Right lung (tissue), 5 donors: Measurements from ENCODE around the gene POLR2J2. TPM values are rescaled to one million over a fixed set of nuclear protein-coding genes. Genes with fewer than 3 reads are reported as not detected.
"Not testable (repeated sequence)": the region's sequence is repeated elsewhere in the genome, so short reads cannot be mapped to it uniquely, and the experiment has no call there.

Experiments used
- DNase-seq, 2 donors: peaks; one replicate each; pipeline ENCODE4 v3.0.0-alpha.2; 2013
- polyA plus RNA-seq, 5 donors: library from polyadenylated mRNA; unstranded; fragments of 120-200 nt; gene quantifications; one replicate each; pipeline versions ENCODE4 v1.2.1 to v1.2.3, GENCODE V29; 2013; ENCODE audit warnings: inconsistent platforms in 1 of 5, low replicate concordance in 1 of 5; ENCODE audit not compliant: insufficient read length in 5 of 5, insufficient read depth in 1 of 5

Gene POLR2J2
- polyA plus RNA-seq, 5 donors, result 0.53 to 4.8 (median 2.9) TPM

- not testable (repeated sequence) for DNase-seq
Observed at GRCh38 chr7:102673447-102674067, 2.1 kb upstream of the POLR2J2 start.

GRCh38 chr7:102671956-102672307 lies 469 bp upstream of the POLR2J2 start:
- not testable (repeated sequence) for DNase-seq

- not testable (repeated sequence) for DNase-seq
Observed at GRCh38 chr7:102667523-102667922, 3.9 kb downstream of the POLR2J2 start.

- DNase-seq, result not testable (repeated sequence)
Observed at GRCh38 chr7:102666850-102667249, 4.6 kb downstream of the POLR2J2 start.

GRCh38 chr7:102664765-102665164 lies 6.7 kb downstream of the POLR2J2 start:
- not testable (repeated sequence) for DNase-seq

GRCh38 chr7:102649924-102650323 lies 21.5 kb downstream of the POLR2J2 start, which contains the start of gene SPDYE2B:
Gene SPDYE2B (plus strand): TSS chr7:102650319. CDS start chr7:102652349, 2,030 bp downstream.
- DNase-seq, result not testable (repeated sequence)

GRCh38 chr7:102647813-102648212 lies 23.6 kb downstream of the POLR2J2 start:
- DNase-seq, result not testable (repeated sequence)

GRCh38 chr7:102643404-102643803 lies 28.1 kb downstream of the POLR2J2 start:
- not testable (repeated sequence) for DNase-seq

GRCh38 chr7:102642691-102643090 lies 28.8 kb downstream of the POLR2J2 start, which contains the start of gene UPK3BL1:
Gene UPK3BL1 (minus strand): TSS chr7:102642791. CDS start chr7:102642741, 50 bp downstream.
- DNase-seq, result not testable (repeated sequence)

GRCh38 chr7:102638848-102639247 lies 32.6 kb downstream of the POLR2J2 start:
- not testable (repeated sequence) for DNase-seq

- not testable (repeated sequence) for DNase-seq
Observed at GRCh38 chr7:102636956-102637355, 34.5 kb downstream of the POLR2J2 start.

GRCh38 chr7:102635354-102635753 lies 36.1 kb downstream of the POLR2J2 start:
- not testable (repeated sequence) for DNase-seq

- not testable (repeated sequence) for DNase-seq
Observed at GRCh38 chr7:102634299-102634698, 37.2 kb downstream of the POLR2J2 start.

GRCh38 chr7:102630622-102631021 lies 40.8 kb downstream of the POLR2J2 start:
- DNase-seq, result not testable (repeated sequence)

- not testable (repeated sequence) for DNase-seq
Observed at GRCh38 chr7:102627271-102627904, 44.1 kb downstream of the POLR2J2 start.

- DNase-seq, result not testable (repeated sequence)
Observed at GRCh38 chr7:102618122-102618521, 53.3 kb downstream of the POLR2J2 start.

- peak in 1 of 2 donors; percentile 15 for DNase-seq
Observed at GRCh38 chr7:102616507-102617125, 54.8 kb downstream of the POLR2J2 start, which contains the start of gene RASA4. Gene RASA4 (minus strand): TSS chr7:102616756. CDS start chr7:102616689, 67 bp downstream.

Other genes starting within 250 kb of the POLR2J2 start
- gene ORAI2, start 238.1 kb downstream of the POLR2J2 start, polyA plus RNA-seq, result 10 to 100 TPM in 3 of 5 donors, 1 to 10 TPM in 2; 9.5 to 21.5 (median 10.5) TPM
- 10 to 100 TPM in 4 of 5 donors, 1 to 10 TPM in 1; 9.2 to 15.1 (median 11.5) TPM for gene ALKBH4, start 206.8 kb downstream of the POLR2J2 start, polyA plus RNA-seq
- gene LRWD1, start 206.7 kb downstream of the POLR2J2 start, polyA plus RNA-seq, result 10 to 100 TPM; 11.6 to 24.6 (median 16.4) TPM
- 10 to 100 TPM; 22.2 to 38.5 (median 27.3) TPM for gene POLR2J, start 192.7 kb downstream of the POLR2J2 start, polyA plus RNA-seq
- 10 to 100 TPM in 1 of 5 donors, 1 to 10 TPM in 4; 2.4 to 12.2 (median 5.5) TPM for gene RASA4B, start 153.9 kb downstream of the POLR2J2 start, polyA plus RNA-seq
- gene UPK3BL2, start 128.0 kb downstream of the POLR2J2 start, polyA plus RNA-seq, result 10 to 100 TPM; 12.7 to 19.7 (median 16.6) TPM
- 10 to 100 TPM in 1 of 5 donors, 1 to 10 TPM in 4; 2.9 to 14.3 (median 9.7) TPM for gene SPDYE2, start 120.4 kb downstream of the POLR2J2 start, polyA plus RNA-seq
- 100 to 1,000 TPM in 2 of 5 donors, 10 to 100 TPM in 3; 72.1 to 109 (median 94.3) TPM for gene POLR2J3, start 99.1 kb downstream of the POLR2J2 start, polyA plus RNA-seq
- 10 to 100 TPM; 12.9 to 34.7 (median 29.6) TPM for gene RASA4, start 54.9 kb downstream of the POLR2J2 start, polyA plus RNA-seq
- gene UPK3BL1, start 28.9 kb downstream of the POLR2J2 start, polyA plus RNA-seq, result 10 to 100 TPM; 11.3 to 41.4 (median 21.5) TPM
- gene SPDYE2B, start 21.3 kb downstream of the POLR2J2 start, polyA plus RNA-seq, result 1 to 10 TPM; 1.2 to 3.1 (median 2.0) TPM
- 10 to 100 TPM in 4 of 5 donors, 1 to 10 TPM in 1; 8.2 to 14.1 (median 13.5) TPM for gene FAM185A, start 77.3 kb upstream of the POLR2J2 start, polyA plus RNA-seq
- gene LRRC17, start 241.3 kb upstream of the POLR2J2 start, polyA plus RNA-seq, result 100 to 1,000 TPM; 176 to 286 (median 232) TPM